ENCODE data around the gene PHIP. TPM values are rescaled to one million over a fixed set of nuclear protein-coding genes. Genes with fewer than 3 reads are reported as not detected.
A peak's percentile ranks its signal among the peaks of the same experiment; 100 is the strongest.

Gene PHIP
- polyA plus RNA-seq, 3 donors: 3.2 to 10.8 (median 5.1) TPM

DNA sequence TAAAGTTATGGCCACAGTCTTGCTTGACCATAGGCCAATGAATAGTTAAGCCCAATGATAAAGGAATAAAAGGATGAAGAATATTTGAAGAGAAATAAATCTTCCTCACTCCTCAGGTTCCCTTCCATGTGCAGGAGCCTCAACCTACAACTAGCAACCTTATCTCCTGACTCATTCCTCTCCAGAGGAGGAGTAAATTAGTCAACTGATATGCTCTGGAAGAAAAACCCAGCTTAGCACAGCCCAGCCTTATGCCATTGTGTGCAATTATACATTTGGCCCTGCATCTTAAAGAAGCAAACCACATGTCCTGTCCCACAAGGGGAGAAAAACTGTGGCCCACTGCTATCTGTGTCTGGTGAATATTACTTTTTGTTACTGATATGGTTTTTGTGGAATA is 82.1 kb downstream of the PHIP start:
- no peaks in the 10 kb centered on the region for H3K9me3 ChIP-seq (replicated peaks in 1 of 2; ENCODE audit: control insufficient read depth in 1 of 2, insufficient read depth in 1 of 2, low read length in 2 of 2)
- TF ChIP-seq, protein P1, sequence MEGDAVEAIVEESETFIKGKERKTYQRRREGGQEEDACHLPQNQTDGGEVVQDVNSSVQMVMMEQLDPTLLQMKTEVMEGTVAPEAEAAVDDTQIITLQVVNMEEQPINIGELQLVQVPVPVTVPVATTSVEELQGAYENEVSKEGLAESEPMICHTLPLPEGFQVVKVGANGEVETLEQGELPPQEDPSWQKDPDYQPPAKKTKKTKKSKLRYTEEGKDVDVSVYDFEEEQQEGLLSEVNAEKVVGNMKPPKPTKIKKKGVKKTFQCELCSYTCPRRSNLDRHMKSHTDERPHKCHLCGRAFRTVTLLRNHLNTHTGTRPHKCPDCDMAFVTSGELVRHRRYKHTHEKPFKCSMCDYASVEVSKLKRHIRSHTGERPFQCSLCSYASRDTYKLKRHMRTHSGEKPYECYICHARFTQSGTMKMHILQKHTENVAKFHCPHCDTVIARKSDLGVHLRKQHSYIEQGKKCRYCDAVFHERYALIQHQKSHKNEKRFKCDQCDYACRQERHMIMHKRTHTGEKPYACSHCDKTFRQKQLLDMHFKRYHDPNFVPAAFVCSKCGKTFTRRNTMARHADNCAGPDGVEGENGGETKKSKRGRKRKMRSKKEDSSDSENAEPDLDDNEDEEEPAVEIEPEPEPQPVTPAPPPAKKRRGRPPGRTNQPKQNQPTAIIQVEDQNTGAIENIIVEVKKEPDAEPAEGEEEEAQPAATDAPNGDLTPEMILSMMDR (IDR thresholded peaks at IDR 0.05): no peak
- intact Hi-C loops (cut with micrococcal nuclease): no loop called here
- H3K27me3 ChIP-seq (ENCODE audit: control insufficient read depth in 2 of 2, insufficient read depth in 2 of 2, low read length in 2 of 2): no peaks in the 10 kb centered on the region
- Mint-ChIP-seq H3K27me3 (ENCODE audit: low read depth in 3 of 3) (no peaks in the 10 kb centered on the region), H3K27ac (peak overlapping the region in 1 of 7 donors; percentile 46), H3K9me3 (peaks cover 0 to 1% (median 0%) of the 10 kb centered on the region in 7 donors), H3K36me3 (peaks cover 82 to 89% of the 10 kb centered on the region in 2 donors), H3K4me1 (no peaks in the 10 kb centered on the region), H3K4me3 (no peak overlapping the region)
- no peaks in the 10 kb centered on the region for H3K4me1 ChIP-seq (ENCODE audit: control insufficient read depth in 1 of 2, insufficient read depth in 2 of 2, low read length in 2 of 2)
- no peak overlapping the region for H3K9ac ChIP-seq (ENCODE audit: insufficient read depth, low read length, poor library complexity, severe bottlenecking)
- H2AFZ ChIP-seq (ENCODE audit: insufficient read depth, low read depth, low read length, poor library complexity, severe bottlenecking): no peak overlapping the region
- H3K79me2 ChIP-seq (ENCODE audit: insufficient read depth, low read length): no peaks in the 10 kb centered on the region
- peaks cover 29% of the 10 kb centered on the region for H4K20me1 ChIP-seq (ENCODE audit: insufficient read depth, low read length)
- no peak overlapping the region for H3K4me3 ChIP-seq (replicated peaks in 1 of 3; ENCODE audit: low read depth in 2 of 3, low read length in 3 of 3)
- H3K4me2 ChIP-seq (replicated peaks; ENCODE audit: extremely low read depth, low read length, poor library complexity, severe bottlenecking): no peak overlapping the region
- DNase-seq: no peak
- H3K27ac ChIP-seq (ENCODE audit: low read depth in 1 of 2, low read length in 2 of 2): peak overlapping the region in 1 of 2 donors; percentile 1
- peaks cover 95 to 98% of the 10 kb centered on the region in 2 donors for H3K36me3 ChIP-seq (replicated peaks in 1 of 2; ENCODE audit: control insufficient read depth in 1 of 2, insufficient read depth in 2 of 2, low read length in 2 of 2)

DNA sequence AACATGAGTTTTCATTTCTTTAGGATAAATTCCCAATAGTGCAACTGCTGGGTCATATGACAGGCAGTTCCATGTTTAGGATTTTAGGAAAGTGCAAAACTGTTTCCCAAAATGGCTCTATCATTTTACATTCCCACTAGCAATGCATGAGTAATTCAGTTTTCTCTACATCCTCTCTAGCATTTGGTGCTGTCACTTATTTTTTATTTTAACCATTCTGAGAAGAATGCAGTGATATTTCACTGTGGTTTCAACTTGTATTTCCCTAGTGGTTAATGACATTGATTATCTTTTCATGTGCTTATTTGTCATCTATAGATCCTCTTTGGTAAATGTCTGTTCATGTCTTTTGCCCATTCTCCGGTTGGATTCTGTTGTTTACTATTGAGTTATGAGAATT is 82.7 kb downstream of the PHIP start:
- no peaks in the 10 kb centered on the region for H3K9me3 ChIP-seq (replicated peaks in 1 of 2; ENCODE audit: control insufficient read depth in 1 of 2, insufficient read depth in 1 of 2, low read length in 2 of 2)
- intact Hi-C loops (cut with micrococcal nuclease): no loop called here
- TF ChIP-seq, protein P1 (IDR thresholded peaks at IDR 0.05): no peak
- no peaks in the 10 kb centered on the region for H3K27me3 ChIP-seq (ENCODE audit: control insufficient read depth in 2 of 2, insufficient read depth in 2 of 2, low read length in 2 of 2)
- H3K4me2 ChIP-seq (replicated peaks; ENCODE audit: extremely low read depth, low read length, poor library complexity, severe bottlenecking): no peak overlapping the region
- no peaks in the 10 kb centered on the region for H3K4me1 Mint-ChIP-seq
- H3K36me3 ChIP-seq (replicated peaks in 1 of 2; ENCODE audit: control insufficient read depth in 1 of 2, insufficient read depth in 2 of 2, low read length in 2 of 2): peaks cover 95 to 98% of the 10 kb centered on the region in 2 donors
- no peak overlapping the region for H3K9ac ChIP-seq (ENCODE audit: insufficient read depth, low read length, poor library complexity, severe bottlenecking)
- H3K36me3 Mint-ChIP-seq: peaks cover 81 to 90% of the 10 kb centered on the region in 2 donors
- no peaks in the 10 kb centered on the region for H3K27me3 Mint-ChIP-seq (ENCODE audit: low read depth in 3 of 3)
- H3K4me3 ChIP-seq (replicated peaks in 1 of 3; ENCODE audit: low read depth in 2 of 3, low read length in 3 of 3): no peak overlapping the region
- WGBS (ENCODE audit: insufficient coverage): 100% methylated on average over 1 of the region's 1 CpG
- H4K20me1 ChIP-seq (ENCODE audit: insufficient read depth, low read length): peaks cover 26% of the 10 kb centered on the region
- H3K4me1 ChIP-seq (ENCODE audit: control insufficient read depth in 1 of 2, insufficient read depth in 2 of 2, low read length in 2 of 2): no peaks in the 10 kb centered on the region
- H3K79me2 ChIP-seq (ENCODE audit: insufficient read depth, low read length): no peaks in the 10 kb centered on the region
- no peak overlapping the region for H3K4me3 Mint-ChIP-seq
- peak overlapping the region in 1 of 2 donors; percentile 1 for H3K27ac ChIP-seq (ENCODE audit: low read depth in 1 of 2, low read length in 2 of 2)
- no peak for DNase-seq
- no peak overlapping the region for H3K27ac Mint-ChIP-seq
- no peak overlapping the region for H2AFZ ChIP-seq (ENCODE audit: insufficient read depth, low read depth, low read length, poor library complexity, severe bottlenecking)
- peaks cover 0 to 1% (median 0%) of the 10 kb centered on the region in 7 donors for H3K9me3 Mint-ChIP-seq

Measured in CD14-positive monocyte (primary cell).